H9 (cell line): Measurements from ENCODE around the gene FBRSL1. TPM values are rescaled to one million over a fixed set of nuclear protein-coding genes. Genes with fewer than 3 reads are reported as not detected.

Experiments
- DNase-seq: peaks from one replicate; pipeline ENCODE4 v3.0.0-alpha.2; 2017
- H2AFZ ChIP-seq: one replicate; pipeline ENCODE4 v1.6.1; 2013; ENCODE audit warnings: mild to moderate bottlenecking, low read length, control low read depth, moderate library complexity
- H2AK5ac ChIP-seq: 2 replicates; pipeline ENCODE4 v1.6.1; 2013; ENCODE audit warnings: low read length, control low read depth, mixed read lengths; ENCODE audit not compliant: insufficient read length
- H2BK120ac ChIP-seq: one replicate; pipeline ENCODE4 v1.6.1; 2013; ENCODE audit warnings: low read depth, mild to moderate bottlenecking, low read length, control low read depth, inconsistent platforms; ENCODE audit not compliant: poor library complexity, severe bottlenecking
- H2BK12ac ChIP-seq: 2 replicates; pipeline ENCODE4 v1.6.1; 2013; ENCODE audit warnings: low read length, control low read depth, mixed read lengths, low read depth; ENCODE audit not compliant: insufficient read length
- H2BK15ac ChIP-seq: 2 replicates; pipeline ENCODE4 v1.6.1; 2013; ENCODE audit warnings: low read depth, low read length, control low read depth
- H2BK20ac ChIP-seq: one replicate; pipeline ENCODE4 v1.6.1; 2013; ENCODE audit warnings: low read depth, mild to moderate bottlenecking, low read length, control low read depth, inconsistent platforms; ENCODE audit not compliant: poor library complexity, severe bottlenecking
- H2BK5ac ChIP-seq: 2 replicates; pipeline ENCODE4 v1.6.1; 2013; ENCODE audit warnings: low read length, control low read depth, mixed read lengths; ENCODE audit not compliant: insufficient read length
- H3K14ac ChIP-seq: 2 replicates; pipeline ENCODE4 v1.6.1; 2013; ENCODE audit warnings: low read length, control low read depth; ENCODE audit not compliant: insufficient read depth
- H3K18ac ChIP-seq: 2 replicates; pipeline ENCODE4 v1.6.1; 2013; ENCODE audit warnings: low read depth, mild to moderate bottlenecking, mixed read lengths, low read length, control low read depth; ENCODE audit not compliant: insufficient read length
- H3K23ac ChIP-seq: 2 replicates; pipeline ENCODE4 v1.6.1; 2013; ENCODE audit warnings: low read length, control low read depth, mixed read lengths, low read depth; ENCODE audit not compliant: insufficient read length
- H3K23me2 ChIP-seq: 2 replicates; pipeline ENCODE4 v1.6.1; 2013; ENCODE audit warnings: low read depth, mild to moderate bottlenecking, mixed read lengths, low read length, control low read depth; ENCODE audit not compliant: insufficient read length, poor library complexity, severe bottlenecking
- H3K27ac ChIP-seq: 2 replicates; pipeline ENCODE4 v1.5.1; 2013; ENCODE audit warnings: low read length, control low read depth, mixed read lengths, low read depth; ENCODE audit not compliant: insufficient read length
- H3K27me3 ChIP-seq: 2 replicates; pipeline ENCODE4 v1.6.1; 2013; ENCODE audit warnings: low read length, control low read depth, inconsistent platforms; ENCODE audit not compliant: insufficient read depth
- H3K4ac ChIP-seq: 2 replicates; pipeline ENCODE4 v1.6.1; 2013; ENCODE audit warnings: low read depth, mild to moderate bottlenecking, control low read depth, inconsistent platforms, low read length, moderate library complexity
- H3K4me1 ChIP-seq: 2 replicates; pipeline ENCODE4 v1.6.1; 2013; ENCODE audit warnings: low read length, control low read depth, inconsistent platforms; ENCODE audit not compliant: insufficient read depth
- H3K4me2 ChIP-seq: 2 replicates; pipeline ENCODE4 v1.6.1; 2013; ENCODE audit warnings: low read length, control low read depth, mixed read lengths; ENCODE audit not compliant: insufficient read length, insufficient read depth
- H3K56ac ChIP-seq: 2 replicates; pipeline ENCODE4 v1.6.1; 2013; ENCODE audit warnings: low read depth, mild to moderate bottlenecking, mixed read lengths, low read length, control low read depth; ENCODE audit not compliant: insufficient read length
- H3K79me1 ChIP-seq: 2 replicates; pipeline ENCODE4 v1.6.1; 2013; ENCODE audit warnings: low read depth, mild to moderate bottlenecking, moderate library complexity, low read length, control low read depth, inconsistent platforms; ENCODE audit not compliant: insufficient read depth, poor library complexity, severe bottlenecking
- H3K79me2 ChIP-seq: 2 replicates; pipeline ENCODE4 v1.6.1; 2013; ENCODE audit warnings: low read length, control low read depth, inconsistent platforms; ENCODE audit not compliant: insufficient read depth
- H3K9ac ChIP-seq: 2 replicates; pipeline ENCODE4 v1.6.1; 2013; ENCODE audit warnings: low read length, control low read depth, mixed read lengths; ENCODE audit not compliant: insufficient read length; ENCODE audit errors: extremely low read depth
- H3K9me3 ChIP-seq: one replicate; pipeline ENCODE4 v1.6.1; 2013; ENCODE audit warnings: low read depth, low read length, inconsistent platforms; ENCODE audit not compliant: control insufficient read depth
- H3T11ph ChIP-seq: one replicate; pipeline ENCODE4 v1.6.1; 2013; ENCODE audit warnings: mild to moderate bottlenecking, low read length, control low read depth, inconsistent platforms
- H4K20me1 ChIP-seq: one replicate; pipeline ENCODE4 v1.6.1; 2013; ENCODE audit not compliant: control insufficient read depth, insufficient read length, insufficient read depth
- H4K5ac ChIP-seq: 2 replicates; pipeline ENCODE4 v1.6.1; 2013; ENCODE audit warnings: low read depth, mild to moderate bottlenecking, mixed read lengths, low read length, control low read depth; ENCODE audit not compliant: insufficient read length
- H4K8ac ChIP-seq: replicated peaks from 2 replicates; pipeline ENCODE4 v1.6.1; 2013; ENCODE audit warnings: low read length, control low read depth, mixed read lengths, low read depth; ENCODE audit not compliant: insufficient read length
- H4K91ac ChIP-seq: 2 replicates; pipeline ENCODE4 v1.6.1; 2013; ENCODE audit warnings: low read depth, mild to moderate bottlenecking, moderate library complexity, mixed read lengths, low read length, control low read depth; ENCODE audit not compliant: insufficient read length
- H3K27ac Mint-ChIP-seq, 3 experiments: 2 replicates in 2 of 3; 3 replicates in 1 of 3; pipeline ENCODE4 v1.8.0; 2020 to 2021; ENCODE audit warnings: mixed read lengths in 3 of 3, mild to moderate bottlenecking in 1 of 3, moderate library complexity in 1 of 3
- H3K27me3 Mint-ChIP-seq: 2 replicates; pipeline ENCODE4 v1.8.0; 2021; ENCODE audit warnings: low read depth, mild to moderate bottlenecking, moderate library complexity, mixed read lengths
- H3K36me3 Mint-ChIP-seq, 3 experiments: 2 replicates in 2 of 3; 3 replicates in 1 of 3; pipeline ENCODE4 v1.8.0; 2020 to 2021; ENCODE audit warnings: low read depth in 3 of 3, mixed read lengths in 3 of 3; ENCODE audit not compliant: insufficient read depth in 1 of 3
- H3K4me1 Mint-ChIP-seq, 2 experiments: 2 replicates each; pipeline ENCODE4 v1.8.0; 2020; ENCODE audit warnings: mixed read lengths in 2 of 2
- H3K4me3 Mint-ChIP-seq, 2 experiments: 2 replicates in 1 of 2; 3 replicates in 1 of 2; pipeline ENCODE4 v1.8.0; 2020 to 2021; ENCODE audit warnings: mild to moderate bottlenecking in 2 of 2, mixed read lengths in 2 of 2, moderate library complexity in 1 of 2
- H3K9me3 Mint-ChIP-seq, 2 experiments: 2 replicates in 1 of 2; 3 replicates in 1 of 2; pipeline ENCODE4 v1.8.0; 2020; ENCODE audit warnings: mild to moderate bottlenecking in 2 of 2, mixed read lengths in 2 of 2, moderate library complexity in 1 of 2
- WGBS: extraction: QIAGEN DNeasy Blood & Tissue Kit; methylation state at CpG from one replicate; pipeline ENCODE4 v1.1.7; 2013; ENCODE audit warnings: missing lambda C conversion rate, low lambda C conversion rate, mixed read lengths; ENCODE audit not compliant: insufficient read length; ENCODE audit errors: extremely low coverage; 5-methylcytosine and 5-hydroxymethylcytosine counted together
- total RNA-seq: library from RNA; stranded (reverse); gene quantifications from 2 replicates; pipeline ENCODE4 v1.2.1, GENCODE V29; 2021
- TF ChIP-seq, protein P1 (sequence below): fragments of 200-600 bp; sonication (generic); conservative IDR thresholded peaks from 3 replicates; pipeline ENCODE4 v1.8.0; 2021; ENCODE audit warnings: antibody characterized with exemption, mild to moderate bottlenecking

Gene FBRSL1
- total RNA-seq, 1 experiment from 2014 or later = 90.8 TPM

DNA sequence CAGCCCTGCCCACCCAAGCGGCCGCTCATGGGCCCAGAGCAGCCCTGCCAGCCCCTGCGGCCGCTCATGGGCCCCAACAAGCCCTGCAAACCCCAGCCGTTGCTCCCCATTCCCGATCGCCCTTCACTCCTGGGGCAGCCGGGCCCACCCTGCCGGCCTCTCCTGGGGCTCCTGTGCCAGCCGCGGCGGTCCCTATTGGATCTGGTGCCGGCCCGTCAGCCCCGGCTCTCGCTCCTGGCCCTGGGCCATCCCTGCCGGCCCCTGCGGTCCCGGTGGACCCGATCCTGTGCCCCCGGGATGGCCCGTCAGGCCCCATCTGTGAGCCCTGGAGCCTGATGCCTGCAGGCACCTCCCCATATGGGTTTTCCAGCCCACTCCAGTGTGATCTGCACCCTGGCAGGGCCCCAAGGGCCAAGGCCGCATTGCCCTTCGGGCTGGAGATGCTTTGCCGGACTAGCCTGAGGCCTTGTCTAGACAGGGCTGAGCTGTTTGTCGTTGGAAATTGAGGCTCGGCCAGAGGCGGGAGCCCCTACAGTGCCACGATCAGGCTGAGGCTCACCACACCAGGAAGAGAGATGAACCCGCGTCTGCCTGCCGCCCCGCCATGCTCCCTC lies 20.3 kb downstream of the FBRSL1 start:
- H3K23me2 ChIP-seq = no peaks in the 10 kb centered on the region
- no peak overlapping the region for H3T11ph ChIP-seq
- no peaks in the 10 kb centered on the region; the same call in 1 of the 2 replicates for H3K4me1 ChIP-seq
- no peaks in the 10 kb centered on the region for H4K20me1 ChIP-seq
- no peak overlapping the region for H3K4me3 Mint-ChIP-seq
- H2BK12ac ChIP-seq = no peak overlapping the region
- H4K8ac ChIP-seq = no peak overlapping the region
- H3K14ac ChIP-seq = no peak overlapping the region
- H4K91ac ChIP-seq = no peak overlapping the region
- H4K5ac ChIP-seq = no peak overlapping the region
- no peak overlapping the region for H3K18ac ChIP-seq
- no peaks in the 10 kb centered on the region for H3K9me3 Mint-ChIP-seq
- peaks cover 9% of the 10 kb centered on the region for H3K27me3 Mint-ChIP-seq
- TF ChIP-seq, protein P1, sequence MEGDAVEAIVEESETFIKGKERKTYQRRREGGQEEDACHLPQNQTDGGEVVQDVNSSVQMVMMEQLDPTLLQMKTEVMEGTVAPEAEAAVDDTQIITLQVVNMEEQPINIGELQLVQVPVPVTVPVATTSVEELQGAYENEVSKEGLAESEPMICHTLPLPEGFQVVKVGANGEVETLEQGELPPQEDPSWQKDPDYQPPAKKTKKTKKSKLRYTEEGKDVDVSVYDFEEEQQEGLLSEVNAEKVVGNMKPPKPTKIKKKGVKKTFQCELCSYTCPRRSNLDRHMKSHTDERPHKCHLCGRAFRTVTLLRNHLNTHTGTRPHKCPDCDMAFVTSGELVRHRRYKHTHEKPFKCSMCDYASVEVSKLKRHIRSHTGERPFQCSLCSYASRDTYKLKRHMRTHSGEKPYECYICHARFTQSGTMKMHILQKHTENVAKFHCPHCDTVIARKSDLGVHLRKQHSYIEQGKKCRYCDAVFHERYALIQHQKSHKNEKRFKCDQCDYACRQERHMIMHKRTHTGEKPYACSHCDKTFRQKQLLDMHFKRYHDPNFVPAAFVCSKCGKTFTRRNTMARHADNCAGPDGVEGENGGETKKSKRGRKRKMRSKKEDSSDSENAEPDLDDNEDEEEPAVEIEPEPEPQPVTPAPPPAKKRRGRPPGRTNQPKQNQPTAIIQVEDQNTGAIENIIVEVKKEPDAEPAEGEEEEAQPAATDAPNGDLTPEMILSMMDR = no peak
- H2AK5ac ChIP-seq = no peak overlapping the region
- H3K27ac Mint-ChIP-seq = no peak overlapping the region
- H3K36me3 Mint-ChIP-seq = peaks cover 0 to 3% (median 0%) of the 10 kb centered on the region in 3 experiments; a peak in 2 of 7 replicates
- H3K4me2 ChIP-seq = no peak overlapping the region
- H3K56ac ChIP-seq = no peak overlapping the region
- H3K4me1 Mint-ChIP-seq = peaks cover 9 to 23% of the 10 kb centered on the region in 2 experiments
- H2BK15ac ChIP-seq = no peak overlapping the region
- no peaks in the 10 kb centered on the region; the same call in 1 of the 2 replicates for H3K79me2 ChIP-seq
- no peak for DNase-seq
- WGBS = no CpG with 5 or more reads among the region's 33 CpGs
- H3K79me1 ChIP-seq = peaks cover 9% of the 10 kb centered on the region
- H3K27ac ChIP-seq = no peak overlapping the region
- H3K9ac ChIP-seq = no peak overlapping the region
- H3K27me3 ChIP-seq = no peaks in the 10 kb centered on the region
- no peaks in the 10 kb centered on the region for H3K9me3 ChIP-seq
- H2BK5ac ChIP-seq = no peak overlapping the region
- H3K4ac ChIP-seq = no peak overlapping the region
- no peak overlapping the region for H2AFZ ChIP-seq
- no peak overlapping the region for H2BK120ac ChIP-seq
- no peak overlapping the region for H3K23ac ChIP-seq
- H2BK20ac ChIP-seq = no peak overlapping the region
